Measurements from ENCODE around the gene SDK1.

SDK1 gene

GRCh38 chr7:3540456-3541220 is 239.6 kb downstream of the SDK1 start:
- no peak for DNase-seq (ENCODE audit: low spot score)

GRCh38 chr7:3544202-3544601 is 243.2 kb downstream of the SDK1 start:
- DNase-seq (ENCODE audit: low spot score), result no peak
- no peak for TF ChIP-seq CTCF (IDR thresholded peaks at IDR 0.05; ENCODE audit: extremely low read depth, missing control alignments)

More at GRCh38 chr7:3540456-3541220, 239.6 kb downstream of the SDK1 start:
- no peak for TF ChIP-seq CTCF (IDR thresholded peaks at IDR 0.05; ENCODE audit: extremely low read depth, missing control alignments)

- no peak for DNase-seq (ENCODE audit: low spot score)
- no peak for TF ChIP-seq CTCF (IDR thresholded peaks at IDR 0.05; ENCODE audit: extremely low read depth, missing control alignments)
Measured at GRCh38 chr7:3548815-3549214, 247.8 kb downstream of the SDK1 start.

- TF ChIP-seq CTCF (IDR thresholded peaks at IDR 0.05; ENCODE audit: extremely low read depth, missing control alignments), result no peak
Measured at GRCh38 chr7:3549601-3550000, 248.5 kb downstream of the SDK1 start.

GRCh38 chr7:3551536-3551935 is 250.5 kb downstream of the SDK1 start:
- no peak for TF ChIP-seq CTCF (IDR thresholded peaks at IDR 0.05; ENCODE audit: extremely low read depth, missing control alignments)
- no peak for DNase-seq (ENCODE audit: low spot score)

More at GRCh38 chr7:3549601-3550000, 248.5 kb downstream of the SDK1 start:
- DNase-seq (ENCODE audit: low spot score), result no peak

GRCh38 chr7:3552499-3552898 is 251.4 kb downstream of the SDK1 start:
- TF ChIP-seq CTCF (IDR thresholded peaks at IDR 0.05; ENCODE audit: extremely low read depth, missing control alignments), result no peak
- DNase-seq (ENCODE audit: low spot score), result no peak

- no peak for TF ChIP-seq CTCF (IDR thresholded peaks at IDR 0.05; ENCODE audit: extremely low read depth, missing control alignments)
- DNase-seq (ENCODE audit: low spot score), result no peak
Measured at GRCh38 chr7:3558400-3558799, 257.3 kb downstream of the SDK1 start.

Data from GM20000 (cell line).